UCSD-AML1 (cell line): ENCODE results near the gene NELFB.

Experiments
- DNase-seq: peaks from one replicate; lab custom pipeline; 2025; ENCODE audit not compliant: unreplicated experiment; lab: John Stamatoyannopoulos, UW

NELFB gene

DNA sequence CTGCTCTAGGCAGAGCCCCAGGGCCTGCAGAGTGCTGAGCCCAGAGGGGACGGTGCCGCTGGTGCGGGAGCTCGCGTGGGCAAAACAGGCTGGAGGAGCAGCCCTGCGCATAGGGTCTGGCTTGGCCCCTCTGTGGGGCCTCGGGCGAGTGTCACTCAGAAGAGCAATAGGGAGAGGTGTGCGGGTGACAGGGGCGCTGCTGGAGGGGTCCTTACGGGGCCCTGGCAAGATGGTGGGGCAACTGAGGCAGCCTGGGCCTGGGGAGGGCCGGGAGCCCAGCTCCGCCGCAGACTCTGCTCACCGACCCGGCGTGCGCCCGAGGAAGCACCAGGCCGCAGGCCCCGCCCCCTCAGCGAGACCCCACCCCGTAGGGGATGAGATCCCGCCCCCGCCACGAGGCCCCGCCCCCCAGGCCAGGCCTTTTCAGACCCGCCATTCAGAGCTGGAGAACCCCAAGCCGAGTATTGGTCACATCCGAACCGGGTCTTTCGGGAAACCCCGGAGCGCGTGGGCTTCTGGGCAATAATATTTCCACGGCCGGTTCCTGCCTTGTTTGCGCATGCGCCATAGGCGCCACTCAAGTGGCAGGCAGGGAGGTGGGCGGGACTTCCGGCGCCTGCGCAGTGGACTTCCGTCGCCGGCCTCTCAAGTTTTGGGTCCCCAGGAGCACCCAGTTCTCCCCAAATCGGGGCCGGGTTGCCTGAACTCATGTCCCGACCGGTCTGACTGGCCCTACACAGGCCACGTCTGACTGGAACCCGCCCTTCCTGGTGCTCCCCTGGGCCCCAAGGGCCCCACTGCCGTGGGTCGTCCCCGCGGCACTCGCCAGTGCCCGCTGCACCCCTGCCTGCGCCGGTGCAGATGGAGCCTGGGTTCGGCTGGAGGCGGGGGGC lies 31.8 kb upstream of the NELFB start:
- DNase-seq, result peak; percentile 99

DNA sequence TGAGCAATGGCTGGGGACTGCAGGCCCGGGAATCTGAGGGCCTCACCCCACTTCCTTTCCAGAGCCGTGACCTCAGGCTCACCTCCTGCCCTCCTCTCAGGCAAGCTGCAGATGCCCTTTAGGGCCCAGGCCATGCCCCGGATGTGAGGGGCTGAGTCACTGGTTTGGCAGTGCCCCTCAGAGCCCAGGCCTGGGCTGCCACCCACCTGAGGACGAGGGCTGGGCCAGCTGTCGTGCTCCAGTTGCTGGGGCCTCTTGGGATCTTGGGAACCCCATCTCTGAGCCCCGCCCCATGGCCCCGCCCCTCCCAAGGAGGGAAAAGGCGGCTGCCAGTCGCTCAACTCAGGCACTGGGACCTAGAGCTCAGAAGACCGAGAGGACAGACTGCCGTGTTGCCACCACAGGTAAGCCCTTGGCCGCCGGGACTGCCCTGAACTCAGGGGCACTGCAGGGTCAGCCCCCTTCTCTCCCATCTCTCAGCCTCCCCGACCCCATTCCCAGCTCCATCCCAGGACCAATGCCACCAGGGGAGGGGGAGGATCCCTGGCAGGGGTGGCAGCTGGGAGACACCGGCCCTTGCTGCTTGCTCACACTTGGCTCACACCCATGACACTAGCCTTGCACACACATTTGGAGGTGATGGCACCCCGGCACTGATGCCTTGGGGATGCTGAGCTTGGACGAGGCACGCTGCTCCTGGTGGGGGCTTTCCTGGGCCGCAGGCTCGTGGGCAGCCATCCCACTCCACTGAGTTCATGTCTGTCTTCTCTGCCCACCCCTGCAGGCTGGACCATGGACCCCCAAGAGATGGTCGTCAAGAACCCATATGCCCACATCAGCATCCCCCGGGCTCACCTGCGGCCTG lies 30.1 kb upstream of the NELFB start, which contains the start of gene CYSRT1:
TSS of gene CYSRT1 (plus strand) at position 345 of the 865 bp plus-strand sequence. CDS start at position 793, 448 bp downstream.
- peak; percentile 40 for DNase-seq

- DNase-seq, result no peak
These were observed 29.3 kb upstream of the NELFB start for GRCh38 chr9:137225699-137226331.

DNA sequence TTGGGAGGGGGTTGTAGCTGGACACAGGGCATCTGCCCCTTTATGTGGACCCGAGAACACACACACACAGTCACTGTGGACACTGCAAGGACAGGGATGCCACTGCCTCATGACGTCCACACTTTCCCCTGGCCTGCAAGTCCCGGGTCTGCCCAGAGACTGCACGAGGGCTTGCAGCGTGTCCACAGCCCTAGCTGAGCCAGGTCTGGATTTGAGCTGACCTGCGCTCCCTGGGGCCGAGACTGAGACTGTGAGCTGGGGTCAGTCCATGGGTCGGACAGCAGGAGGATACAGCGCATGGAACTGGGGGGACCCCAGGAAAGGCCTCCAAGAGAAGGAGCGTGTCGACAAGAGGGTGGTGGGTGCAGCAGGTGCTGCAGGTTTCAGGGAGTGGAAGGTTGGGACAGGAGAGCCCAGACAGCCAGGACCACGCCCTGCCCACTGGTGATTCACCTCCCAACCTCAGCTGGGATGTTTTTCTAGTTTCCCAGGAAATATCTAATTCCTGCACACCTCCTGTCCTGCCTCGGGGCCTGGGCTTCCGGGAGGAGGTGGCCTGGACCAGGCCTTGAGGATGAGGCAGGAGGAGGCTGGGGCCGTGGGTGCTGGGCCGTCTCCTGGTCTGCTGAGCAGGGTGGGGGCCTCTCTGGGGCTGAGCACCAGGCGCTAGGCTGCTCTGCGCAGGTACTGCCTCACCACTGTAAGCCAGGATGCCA lies 28.6 kb upstream of the NELFB start:
- DNase-seq, result no peak

DNA sequence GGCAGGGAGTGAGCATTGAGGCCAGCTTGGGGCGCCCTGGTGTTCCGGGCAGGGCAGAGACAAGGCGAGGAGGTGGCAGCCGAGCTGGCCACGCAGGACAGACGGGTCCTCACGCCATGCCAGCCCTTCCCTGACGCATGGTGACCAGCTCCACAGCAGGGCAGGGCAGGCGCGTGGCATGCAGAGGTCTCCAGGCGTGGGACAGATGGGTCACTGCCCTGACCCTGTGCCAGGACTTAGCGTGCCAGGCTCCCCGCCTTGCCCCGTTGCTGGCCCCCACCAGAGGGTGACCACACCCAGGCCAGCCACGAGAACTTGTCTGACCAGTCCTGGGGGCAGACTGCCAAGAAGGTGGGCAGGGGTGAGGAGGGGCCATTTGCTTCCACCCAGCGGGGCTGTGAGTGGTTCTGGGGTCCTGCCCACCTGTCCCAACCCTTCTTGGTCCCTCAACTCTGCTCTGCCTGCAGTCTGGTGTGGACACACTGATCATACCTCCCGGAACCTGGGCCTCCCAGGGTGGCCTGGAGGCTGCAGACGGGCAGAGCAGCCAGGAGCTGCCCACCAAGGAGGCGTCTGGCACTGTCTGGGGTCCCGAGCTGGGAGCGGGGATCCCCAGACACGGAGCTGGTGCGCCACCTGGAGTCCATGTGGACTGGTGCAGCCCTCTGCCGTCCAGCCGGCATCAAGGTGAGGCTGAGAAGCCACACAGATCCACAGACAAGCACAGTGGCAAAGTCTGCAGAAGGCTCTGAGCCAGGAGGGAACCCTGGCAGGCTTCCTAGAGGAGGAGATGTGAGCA lies 27.9 kb upstream of the NELFB start, which contains the start of gene RNF224:
TSS of gene RNF224 (plus strand) at position 449 of the 799 bp plus-strand sequence. CDS start 834 bp downstream, outside the sequence.
- peak; percentile 78 for DNase-seq

DNA sequence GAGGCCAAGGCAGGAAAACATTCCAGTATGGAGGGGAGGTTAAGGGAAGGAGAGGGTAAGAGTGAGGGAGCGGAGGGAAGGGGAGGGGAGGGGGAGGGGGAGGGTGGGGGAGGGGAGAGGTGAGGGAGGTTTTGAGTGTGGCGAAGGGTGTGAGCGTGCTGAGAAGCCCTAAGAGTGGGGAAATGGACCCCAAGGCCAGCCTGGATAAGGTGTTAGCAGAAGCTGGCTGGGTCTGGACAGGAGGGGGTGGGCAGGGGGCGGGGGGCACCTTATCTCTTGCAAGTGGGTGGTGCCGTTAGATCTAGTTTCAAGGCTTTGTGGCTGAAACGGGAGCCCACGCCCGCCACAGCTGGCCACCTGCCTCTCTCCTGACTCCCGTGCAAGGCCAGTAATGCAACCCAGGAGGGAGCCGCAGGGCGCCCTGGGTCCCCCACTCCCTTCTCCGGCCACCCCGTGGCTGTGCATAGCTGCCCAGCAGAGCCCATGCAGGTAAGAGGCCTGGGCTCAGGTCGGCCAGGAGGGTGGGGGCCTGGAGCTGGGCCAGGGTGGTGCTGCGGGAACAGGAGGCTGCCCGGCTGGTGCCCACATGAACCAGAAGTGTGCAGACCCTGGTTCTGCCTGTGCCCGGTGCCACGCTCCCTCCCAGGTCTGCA lies 27.1 kb upstream of the NELFB start:
- DNase-seq, result no peak

- DNase-seq, result no peak
These were observed 26.6 kb upstream of the NELFB start for GRCh38 chr9:137228506-137228967.

DNA sequence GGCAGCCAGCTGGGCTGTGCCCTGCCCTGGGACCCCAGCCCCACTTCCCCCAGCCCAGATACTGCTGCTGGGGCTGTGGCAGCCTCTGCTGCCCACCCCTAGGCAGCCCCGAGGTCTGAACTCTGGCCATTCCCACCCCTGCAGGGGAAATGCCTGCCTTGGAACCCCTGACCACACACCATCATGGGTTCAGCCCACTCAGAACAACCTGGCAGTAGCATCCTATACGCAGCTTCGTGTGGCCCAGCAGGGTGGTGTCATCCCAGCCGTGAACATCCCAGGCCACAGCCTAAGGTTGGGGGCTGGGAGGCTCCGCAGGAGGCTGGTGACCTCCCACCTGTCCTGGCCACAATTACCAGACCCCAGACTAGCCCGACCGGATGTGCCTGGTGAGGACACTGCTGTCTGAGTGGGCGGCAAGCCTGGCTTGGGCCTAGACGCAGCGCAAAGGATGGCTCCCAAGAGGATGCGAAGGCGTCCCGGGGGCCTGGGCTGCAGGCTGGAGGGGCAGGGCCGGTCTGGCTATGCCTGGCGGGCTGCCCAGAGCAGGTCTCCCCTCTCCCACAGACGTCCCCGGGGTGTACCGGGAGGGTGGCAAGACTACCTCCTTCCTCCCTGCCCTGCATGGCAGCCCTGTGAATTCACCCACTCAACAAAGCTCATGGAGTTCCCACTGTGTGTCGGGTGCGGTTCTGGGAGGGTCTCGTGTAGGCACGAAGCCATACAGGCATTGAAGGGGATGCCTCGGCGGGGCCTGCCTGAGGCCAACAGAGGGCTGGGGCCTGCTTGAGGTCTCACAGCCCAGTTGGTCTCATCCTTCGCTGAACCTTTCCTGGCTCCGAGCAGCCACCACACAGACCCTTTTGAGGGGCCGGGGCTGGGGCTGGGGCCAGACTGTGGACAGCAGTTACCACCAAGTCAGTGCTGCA lies 25.9 kb upstream of the NELFB start:
- no peak for DNase-seq

DNA sequence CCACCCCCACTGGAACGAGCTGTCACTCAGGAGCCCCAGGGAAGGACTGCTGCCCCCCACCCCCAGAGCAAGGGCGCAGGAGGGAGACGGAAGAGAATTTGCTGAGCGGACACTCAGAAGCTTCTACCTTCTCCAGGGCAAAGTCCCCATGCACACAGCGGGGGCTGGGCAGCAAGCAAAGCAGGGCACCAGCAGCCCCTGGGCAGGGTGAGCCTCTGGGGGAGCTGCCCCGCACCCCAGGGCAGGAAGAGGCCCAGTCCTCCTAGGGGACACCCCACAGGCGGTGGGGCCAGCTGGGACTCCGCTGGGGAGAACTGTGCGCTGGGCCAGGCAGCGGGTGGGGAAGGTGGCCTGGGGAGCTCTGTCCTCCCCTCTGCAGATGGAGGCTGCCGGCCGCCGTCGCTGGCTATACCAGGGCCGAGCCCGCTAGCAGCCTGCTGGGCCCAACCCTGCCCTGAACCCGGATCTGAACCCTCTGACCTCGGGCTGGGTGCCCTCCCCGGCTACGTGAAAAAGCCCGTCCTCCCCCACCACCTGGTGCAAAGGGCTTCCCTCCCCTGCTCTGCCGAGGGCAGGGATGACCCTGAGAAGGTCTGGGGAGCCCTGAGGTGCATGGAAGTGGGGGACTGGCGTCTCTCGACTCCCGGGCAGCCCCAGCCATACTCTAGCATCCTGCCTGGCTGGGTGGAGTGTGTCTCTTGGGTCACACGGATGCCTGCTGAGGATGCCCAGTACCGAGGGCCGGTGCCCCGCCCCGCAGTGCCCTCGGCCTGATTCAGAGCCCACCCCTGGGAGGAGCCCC lies 25.0 kb upstream of the NELFB start:
- DNase-seq, result no peak

DNA sequence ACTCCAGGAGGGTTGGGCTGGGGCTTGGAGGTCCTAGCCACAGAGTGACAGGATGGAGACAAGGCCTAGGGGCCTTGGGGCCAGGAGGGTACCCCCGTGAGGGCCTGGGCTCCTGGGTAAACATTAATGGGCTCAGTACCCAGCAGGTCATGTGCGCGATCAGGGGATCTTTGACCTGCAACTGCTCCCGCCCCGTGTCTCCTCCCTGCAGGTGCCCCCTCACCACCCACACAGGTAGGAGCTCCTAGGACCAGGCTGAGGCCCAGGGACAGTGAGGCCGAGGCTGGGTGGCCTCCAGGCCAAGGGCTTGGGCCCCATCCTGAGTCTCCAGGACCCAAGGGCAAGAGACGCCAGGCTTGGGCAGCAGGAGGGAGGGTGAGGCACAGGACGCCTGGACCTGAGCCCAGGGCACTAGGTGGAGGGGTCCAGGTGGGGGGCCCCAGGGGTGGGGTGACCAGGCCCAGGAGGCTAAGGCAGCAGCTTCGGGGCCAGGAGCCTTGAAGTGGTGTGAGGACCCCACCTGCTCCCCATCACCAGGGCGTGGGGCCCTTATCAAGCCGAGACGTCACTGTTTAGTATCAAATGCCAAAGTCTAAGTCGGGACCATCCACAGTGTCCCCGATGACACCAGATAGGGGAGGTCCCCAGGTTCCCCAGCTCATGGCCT lies 24.3 kb upstream of the NELFB start, which contains the start of gene SLC34A3:
TSS of gene SLC34A3 (plus strand) at position 197 of the 667 bp plus-strand sequence. CDS start 802 bp downstream, outside the sequence.
- no peak for DNase-seq

GRCh38 chr9:137231372-137232039 lies 23.6 kb upstream of the NELFB start:
- DNase-seq, result no peak

GRCh38 chr9:137232101-137232500 lies 23.0 kb upstream of the NELFB start:
- DNase-seq, result no peak

GRCh38 chr9:137232510-137232909 lies 22.6 kb upstream of the NELFB start:
- DNase-seq, result no peak

DNA sequence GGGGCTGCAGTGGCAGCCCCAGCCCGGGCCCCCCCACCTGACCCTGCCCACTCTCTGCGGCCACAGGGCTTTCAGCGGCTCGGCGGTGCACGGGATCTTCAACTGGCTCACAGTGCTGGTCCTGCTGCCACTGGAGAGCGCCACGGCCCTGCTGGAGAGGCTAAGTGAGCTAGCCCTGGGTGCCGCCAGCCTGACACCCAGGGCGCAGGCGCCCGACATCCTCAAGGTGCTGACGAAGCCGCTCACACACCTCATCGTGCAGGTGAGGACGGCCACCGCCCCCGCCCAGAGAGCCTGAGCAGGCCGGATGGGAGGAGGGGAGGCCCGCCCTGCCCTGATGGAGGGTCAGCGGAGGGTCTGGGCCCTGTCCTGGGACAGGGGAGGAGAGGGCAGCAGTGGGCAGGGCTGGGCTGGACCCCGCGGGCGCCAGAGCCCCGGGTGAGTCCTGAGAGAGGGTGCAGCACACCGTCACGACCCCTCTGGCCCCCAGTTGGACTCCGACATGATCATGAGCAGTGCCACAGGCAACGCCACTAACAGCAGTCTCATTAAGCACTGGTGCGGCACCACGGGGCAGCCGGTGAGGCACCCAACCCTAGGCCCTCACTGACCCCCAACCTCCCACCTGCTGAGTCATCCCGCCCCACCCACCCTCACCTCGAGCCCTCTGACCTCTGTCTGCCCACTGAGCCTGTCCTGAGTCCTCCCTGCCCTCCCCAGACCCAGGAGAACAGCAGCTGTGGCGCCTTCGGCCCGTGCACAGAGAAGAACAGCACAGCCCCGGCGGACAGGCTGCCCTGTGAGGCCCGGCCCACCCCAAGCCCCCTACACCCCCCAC lies 21.8 kb upstream of the NELFB start:
- DNase-seq, result no peak

DNA sequence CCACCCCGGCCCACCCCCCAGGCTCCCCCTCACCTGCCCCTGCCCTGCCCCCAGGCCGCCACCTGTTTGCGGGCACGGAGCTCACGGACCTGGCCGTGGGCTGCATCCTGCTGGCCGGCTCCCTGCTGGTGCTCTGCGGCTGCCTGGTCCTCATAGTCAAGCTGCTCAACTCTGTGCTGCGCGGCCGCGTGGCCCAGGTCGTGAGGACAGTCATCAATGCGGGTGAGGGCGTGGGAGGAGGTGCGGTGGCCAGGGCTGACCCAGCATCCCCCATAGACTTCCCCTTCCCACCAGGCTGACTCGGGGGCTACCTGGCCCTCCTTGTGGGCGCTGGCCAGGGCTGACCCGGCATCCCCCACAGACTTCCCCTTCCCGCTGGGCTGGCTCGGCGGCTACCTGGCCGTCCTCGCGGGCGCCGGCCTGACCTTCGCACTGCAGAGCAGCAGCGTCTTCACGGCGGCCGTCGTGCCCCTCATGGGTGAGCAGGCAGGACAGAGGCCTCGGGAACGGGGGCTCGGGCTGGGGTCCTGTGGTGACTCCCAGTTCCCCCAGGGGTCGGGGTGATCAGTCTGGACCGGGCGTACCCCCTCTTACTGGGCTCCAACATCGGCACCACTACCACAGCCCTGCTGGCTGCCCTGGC lies 21.0 kb upstream of the NELFB start:
- no peak for DNase-seq
